Measurements from ENCODE around the gene TUSC2. TPM values are rescaled to one million over a fixed set of nuclear protein-coding genes. Genes with fewer than 3 reads are reported as not detected.

The TUSC2 gene
- total and polyA plus RNA-seq, 2 donors (not counting 1 experiment from before 2014, with no cell fraction given): 13.4 to 15.3 TPM

GRCh38 chr3:50357481-50357880 is 29.5 kb upstream of the TUSC2 start:
- DNase-seq (ENCODE audit: low read depth in 2 of 2): no peak
- Histone ChIP-seq H3K27ac (ENCODE audit: insufficient read depth, low read length) (no peak overlapping the region), H3K36me3 (ENCODE audit: control insufficient read depth, insufficient read depth, low read length) (peaks cover 26% of the 10 kb centered on the region), H3K79me2 (ENCODE audit: control insufficient read depth, insufficient read depth, low read length) (peaks cover 47% of the 10 kb centered on the region), H4K20me1 (ENCODE audit: control insufficient read depth, extremely low read depth, insufficient read depth, low read length) (no peaks in the 10 kb centered on the region), H3K9ac (ENCODE audit: insufficient read depth, low read length) (peak overlapping the region; percentile 26), H3K4me2 (ENCODE audit: extremely low read depth, insufficient read depth, low read length) (peak overlapping the region; percentile 99), H3K4me1 (ENCODE audit: control insufficient read depth, extremely low read depth, insufficient read depth, low read length) (peaks cover 8% of the 10 kb centered on the region), H2AFZ (ENCODE audit: low read length) (no peak overlapping the region), H3K27me3 (ENCODE audit: control insufficient read depth, insufficient read depth, low read length) (no peaks in the 10 kb centered on the region), H3K4me3 (replicated peaks in 1 of 4; ENCODE audit: control extremely low read depth in 1 of 4, insufficient read depth in 1 of 4, low read depth in 3 of 4, low read length in 4 of 4) (peak overlapping the region; percentile 72 to 84 (median 73)), H3K9me3 (ENCODE audit: control insufficient read depth, insufficient read depth, low read depth, low read length) (no peaks in the 10 kb centered on the region)
- TF ChIP-seq EZH2 (IDR thresholded peaks at IDR 0.05; ENCODE audit: low read length, missing control alignments): no peak
- TF ChIP-seq CTCF (conservative IDR thresholded peaks at IDR 0.05 in 1 of 2, IDR thresholded peaks at IDR 0.05 in 1 of 2; ENCODE audit: low read depth in 1 of 2, low read length in 2 of 2): no peak

- Histone ChIP-seq H3K4me1 (ENCODE audit: control insufficient read depth, extremely low read depth, insufficient read depth, low read length) (peaks cover 8% of the 10 kb centered on the region), H3K4me2 (ENCODE audit: extremely low read depth, insufficient read depth, low read length) (peak overlapping the region; percentile 99), H4K20me1 (ENCODE audit: control insufficient read depth, extremely low read depth, insufficient read depth, low read length) (no peaks in the 10 kb centered on the region), H3K27ac (ENCODE audit: insufficient read depth, low read length) (no peak overlapping the region), H2AFZ (ENCODE audit: low read length) (no peak overlapping the region), H3K9me3 (ENCODE audit: control insufficient read depth, insufficient read depth, low read depth, low read length) (no peaks in the 10 kb centered on the region), H3K9ac (ENCODE audit: insufficient read depth, low read length) (no peak overlapping the region), H3K36me3 (ENCODE audit: control insufficient read depth, insufficient read depth, low read length) (peaks cover 26% of the 10 kb centered on the region), H3K4me3 (replicated peaks in 1 of 4; ENCODE audit: control extremely low read depth in 1 of 4, insufficient read depth in 1 of 4, low read depth in 3 of 4, low read length in 4 of 4) (peak overlapping the region; percentile 72 to 84 (median 73)), H3K79me2 (ENCODE audit: control insufficient read depth, insufficient read depth, low read length) (peaks cover 49% of the 10 kb centered on the region), H3K27me3 (ENCODE audit: control insufficient read depth, insufficient read depth, low read length) (no peaks in the 10 kb centered on the region)
- peak in 1 of 2 donors; percentile 23 for DNase-seq (ENCODE audit: low read depth in 2 of 2)
- no peak for TF ChIP-seq CTCF (conservative IDR thresholded peaks at IDR 0.05 in 1 of 2, IDR thresholded peaks at IDR 0.05 in 1 of 2; ENCODE audit: low read depth in 1 of 2, low read length in 2 of 2)
- TF ChIP-seq EZH2 (IDR thresholded peaks at IDR 0.05; ENCODE audit: low read length, missing control alignments): no peak
Observed at GRCh38 chr3:50356553-50356952, 28.5 kb upstream of the TUSC2 start.

- Histone ChIP-seq H2AFZ (ENCODE audit: low read length) (no peak overlapping the region), H3K4me3 (replicated peaks in 1 of 4; ENCODE audit: control extremely low read depth in 1 of 4, insufficient read depth in 1 of 4, low read depth in 3 of 4, low read length in 4 of 4) (peak overlapping the region in 3 of 4 experiments; percentile 72 to 84 (median 73)), H3K4me1 (ENCODE audit: control insufficient read depth, extremely low read depth, insufficient read depth, low read length) (peaks cover 12% of the 10 kb centered on the region)
Observed at GRCh38 chr3:50355829-50356552, 28.0 kb upstream of the TUSC2 start.

More at GRCh38 chr3:50355829-50356552, 28.0 kb upstream of the TUSC2 start:
- TF ChIP-seq EZH2 (IDR thresholded peaks at IDR 0.05; ENCODE audit: low read length, missing control alignments) (no peak), CTCF (conservative IDR thresholded peaks at IDR 0.05 in 1 of 2, IDR thresholded peaks at IDR 0.05 in 1 of 2; ENCODE audit: low read depth in 1 of 2, low read length in 2 of 2) (no peak)
- Histone ChIP-seq H3K27ac (ENCODE audit: insufficient read depth, low read length) (no peak overlapping the region), H3K27me3 (ENCODE audit: control insufficient read depth, insufficient read depth, low read length) (no peaks in the 10 kb centered on the region), H3K36me3 (ENCODE audit: control insufficient read depth, insufficient read depth, low read length) (peaks cover 26% of the 10 kb centered on the region), H3K4me2 (ENCODE audit: extremely low read depth, insufficient read depth, low read length) (peak overlapping the region; percentile 99), H3K79me2 (ENCODE audit: control insufficient read depth, insufficient read depth, low read length) (peaks cover 54% of the 10 kb centered on the region), H4K20me1 (ENCODE audit: control insufficient read depth, extremely low read depth, insufficient read depth, low read length) (no peaks in the 10 kb centered on the region), H3K9ac (ENCODE audit: insufficient read depth, low read length) (no peak overlapping the region), H3K9me3 (ENCODE audit: control insufficient read depth, insufficient read depth, low read depth, low read length) (no peaks in the 10 kb centered on the region)
- no peak for DNase-seq (ENCODE audit: low read depth in 2 of 2)
